Astrocyte (in vitro differentiated cells and primary cell): ENCODE measurements around the gene GRID2IP. TPM values are rescaled to one million over a fixed set of nuclear protein-coding genes. Genes with fewer than 3 reads are reported as not detected.
A peak's percentile ranks its signal among the peaks of the same experiment; 100 is the strongest.

ENCODE experiments used
- DNase-seq: peaks from one replicate; pipeline ENCODE4 v3.0.0-alpha.2; 2010; ENCODE audit warnings: low read depth
- FAIRE-seq: peaks from 2 replicates; lab custom pipeline; 2011; peaks lifted over from hg19 to GRCh38; lab: Jason Lieb, UNC
- H2AFZ ChIP-seq: 2 replicates; pipeline ENCODE4 v1.6.0; 2012; ENCODE audit warnings: low read depth, low read length, inconsistent platforms
- H3K27ac ChIP-seq: 2 replicates; pipeline ENCODE4 v1.5.1; 2011; ENCODE audit warnings: low read depth, low read length, inconsistent platforms
- H3K27me3 ChIP-seq: 2 replicates; pipeline ENCODE4 v1.6.0; 2011; ENCODE audit warnings: low read length, inconsistent platforms; ENCODE audit not compliant: insufficient read depth
- H3K36me3 ChIP-seq: 2 replicates; pipeline ENCODE4 v1.5.1; 2011; ENCODE audit warnings: low read length, inconsistent platforms; ENCODE audit not compliant: insufficient read depth
- H3K4me1 ChIP-seq: 2 replicates; pipeline ENCODE4 v1.5.1; 2011; ENCODE audit warnings: low read length, inconsistent platforms; ENCODE audit not compliant: insufficient read depth
- H3K4me2 ChIP-seq: 2 replicates; pipeline ENCODE4 v1.6.0; 2012; ENCODE audit warnings: low read length, inconsistent platforms
- H3K4me3 ChIP-seq: 2 replicates; pipeline ENCODE4 v1.5.1; 2011; ENCODE audit warnings: low read depth, mild to moderate bottlenecking, low read length, inconsistent platforms; ENCODE audit not compliant: insufficient read depth
- H3K79me2 ChIP-seq: 2 replicates; pipeline ENCODE4 v1.6.0; 2012; ENCODE audit warnings: mild to moderate bottlenecking, low read length, inconsistent platforms; ENCODE audit not compliant: insufficient read depth
- H3K9ac ChIP-seq: 2 replicates; pipeline ENCODE4 v1.6.0; 2012; ENCODE audit warnings: mild to moderate bottlenecking, low read length, inconsistent platforms
- H3K9me3 ChIP-seq: 2 replicates; pipeline ENCODE4 v1.5.1; 2012; ENCODE audit warnings: low read depth, mild to moderate bottlenecking, low read length, inconsistent platforms; ENCODE audit not compliant: insufficient read depth
- H4K20me1 ChIP-seq: 2 replicates; pipeline ENCODE4 v1.6.0; 2012; ENCODE audit warnings: low read length, inconsistent platforms; ENCODE audit not compliant: insufficient read depth
- H3K27ac Mint-ChIP-seq: one replicate; pipeline ENCODE4 v1.8.0; 2021; ENCODE audit warnings: mild to moderate bottlenecking, mixed read lengths; ENCODE audit not compliant: unreplicated experiment
- H3K27me3 Mint-ChIP-seq: one replicate; pipeline ENCODE4 v1.8.0; 2021; ENCODE audit warnings: low read depth, mixed read lengths; ENCODE audit not compliant: unreplicated experiment
- H3K36me3 Mint-ChIP-seq: one replicate; pipeline ENCODE4 v1.8.0; 2021; ENCODE audit warnings: low read depth, mixed read lengths; ENCODE audit not compliant: unreplicated experiment
- H3K4me1 Mint-ChIP-seq: one replicate; pipeline ENCODE4 v1.8.0; 2021; ENCODE audit warnings: low read depth, mixed read lengths; ENCODE audit not compliant: unreplicated experiment
- H3K4me3 Mint-ChIP-seq: one replicate; pipeline ENCODE4 v1.8.0; 2021; ENCODE audit warnings: mild to moderate bottlenecking, moderate library complexity, mixed read lengths; ENCODE audit not compliant: unreplicated experiment
- H3K9me3 Mint-ChIP-seq: one replicate; pipeline ENCODE4 v1.8.0; 2021; ENCODE audit warnings: mild to moderate bottlenecking, mixed read lengths; ENCODE audit not compliant: unreplicated experiment
- CTCF ChIP-seq: IDR thresholded peaks from 2 replicates; pipeline ENCODE4 v1.5.1; 2011; ENCODE audit warnings: low read depth, mild to moderate bottlenecking, inconsistent platforms, low read length, moderate library complexity; ENCODE audit not compliant: insufficient read depth
- EZH2 ChIP-seq: IDR thresholded peaks from 2 replicates; pipeline ENCODE4 v1.6.1; 2012; ENCODE audit warnings: mild to moderate bottlenecking, low read length, inconsistent platforms; ENCODE audit not compliant: insufficient read depth
- total RNA-seq: library from RNA; stranded (reverse); gene quantifications from 2 replicates; pipeline ENCODE4 v1.2.1, GENCODE V29; 2021

GRID2IP gene
- total RNA-seq, 1 donor from 2014 or later: 0.09 TPM

DNA sequence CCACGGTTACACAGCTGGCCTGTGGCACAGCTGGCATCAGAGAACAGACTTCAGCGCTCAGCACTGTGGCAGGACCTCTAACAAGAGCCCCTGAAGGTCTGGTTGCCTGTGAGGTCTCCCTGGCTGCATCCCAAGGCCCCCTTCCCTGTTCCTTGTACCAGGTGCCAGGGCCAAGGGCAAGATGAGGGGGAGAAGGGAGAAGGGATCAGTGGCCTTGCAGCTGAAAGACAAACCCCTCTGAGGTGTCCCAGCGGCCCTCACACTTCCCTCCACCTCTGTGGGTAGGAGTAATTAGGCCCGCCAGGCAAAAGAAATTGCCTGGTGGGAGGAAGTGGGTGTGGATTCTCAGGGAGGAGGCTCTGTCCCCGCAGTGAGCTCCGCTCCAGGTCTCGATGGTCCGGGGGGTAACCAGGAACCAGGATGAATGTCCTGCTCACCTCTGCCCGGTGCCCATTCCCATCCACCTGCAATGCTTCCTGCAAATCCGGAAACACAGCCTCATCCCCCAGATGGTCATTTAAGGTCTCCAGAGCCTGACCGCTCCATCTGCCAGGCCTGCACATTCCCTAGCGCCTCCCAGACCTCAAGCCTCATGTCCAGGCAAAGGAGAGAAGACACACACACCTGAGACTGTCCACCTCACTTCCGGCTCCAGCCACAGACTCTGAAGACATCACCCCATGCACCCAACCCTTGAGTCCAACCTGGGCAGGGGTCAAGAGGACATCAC, 22.7 kb downstream of the GRID2IP start:
- Mint-ChIP-seq H3K4me1 (peaks cover 2% of the 10 kb centered on the region), H3K9me3 (peaks cover 2% of the 10 kb centered on the region), H3K4me3 (no peak overlapping the region), H3K27ac (no peak overlapping the region), H3K36me3 (peaks cover 2% of the 10 kb centered on the region), H3K27me3 (peaks cover 74% of the 10 kb centered on the region)
- Histone ChIP-seq H3K4me1 (no peaks in the 10 kb centered on the region), H3K79me2 (no peaks in the 10 kb centered on the region), H3K27ac (no peak overlapping the region), H3K4me2 (no peak overlapping the region), H4K20me1 (no peaks in the 10 kb centered on the region), H3K9me3 (no peaks in the 10 kb centered on the region), H2AFZ (no peak overlapping the region), H3K4me3 (no peak overlapping the region), H3K27me3 (peaks cover 41% of the 10 kb centered on the region), H3K9ac (no peak overlapping the region), H3K36me3 (no peaks in the 10 kb centered on the region)
- TF ChIP-seq EZH2 (no peak), CTCF (no peak)
- DNase-seq (no peak), FAIRE-seq (no peak)

- FAIRE-seq (no peak), DNase-seq (no peak)
- H3K36me3 ChIP-seq: no peaks in the 10 kb centered on the region
- H3K9me3 ChIP-seq: no peaks in the 10 kb centered on the region
- peak overlapping the region; percentile 86 for H2AFZ ChIP-seq
- H3K4me1 Mint-ChIP-seq: peaks cover 2% of the 10 kb centered on the region
- H3K79me2 ChIP-seq: no peaks in the 10 kb centered on the region
- no peak overlapping the region for H3K9ac ChIP-seq
- H3K4me3 ChIP-seq: peak overlapping the region; percentile 37
- peaks cover 70% of the 10 kb centered on the region for H3K27me3 Mint-ChIP-seq
- no peak for TF ChIP-seq CTCF
- TF ChIP-seq EZH2: no peak
- H3K36me3 Mint-ChIP-seq: peaks cover 2% of the 10 kb centered on the region
- H3K9me3 Mint-ChIP-seq: peaks cover 2% of the 10 kb centered on the region
- peak overlapping the region; percentile 64 for H3K4me3 Mint-ChIP-seq
- peaks cover 31% of the 10 kb centered on the region for H3K27me3 ChIP-seq
- H3K4me2 ChIP-seq: peak overlapping the region; percentile 82
- no peak overlapping the region for H3K27ac Mint-ChIP-seq
- no peak overlapping the region for H3K27ac ChIP-seq
- H4K20me1 ChIP-seq: no peaks in the 10 kb centered on the region
- H3K4me1 ChIP-seq: no peaks in the 10 kb centered on the region
Observed at GRCh38 chr7:6526997-6527378, 24.3 kb downstream of the GRID2IP start.
